HEK293 (cell line): ENCODE results near the gene BOD1.

Source experiments
- CTCF ChIA-PET: fragments of 350-600 bp; formaldehyde crosslinking; extraction: SDS; loops from one replicate; lab custom pipeline; 2021; ENCODE audit warnings: antibody characterized with exemption; lab: Yijun Ruan, JAX
- POLR2A ChIA-PET: fragments of 300-600 bp; formaldehyde crosslinking; extraction: SDS; loops from one replicate; lab custom pipeline; 2020; ENCODE audit warnings: antibody characterized with exemption, inconsistent platforms; lab: Yijun Ruan, JAX
- H3K27ac ChIP-seq: fragments of 200-500 bp; sonication (Bioruptor generic); 2 replicates; pipeline ENCODE4 v1.5.1; 2014; ENCODE audit warnings: low read depth, low read length, control low read depth, inconsistent platforms; ENCODE audit errors: extremely low read depth
- H3K36me3 ChIP-seq, 2 experiments: fragments of 200-500 bp in 1 of 2; sonication (Bioruptor generic) in 1 of 2; 1 replicate in 1 of 2; 2 replicates in 1 of 2; pipeline ENCODE4 v1.5.1; 2014 to 2017; ENCODE audit warnings: inconsistent platforms in 2 of 2, low read length in 2 of 2; ENCODE audit not compliant: control insufficient read depth in 2 of 2, insufficient read depth in 1 of 2
- H3K4me1 ChIP-seq: fragments of 200-500 bp; sonication (Bioruptor generic); 2 replicates; pipeline ENCODE4 v1.5.1; 2014; ENCODE audit warnings: mild to moderate bottlenecking, low read length, inconsistent platforms; ENCODE audit not compliant: control insufficient read depth, insufficient read depth
- H3K4me3 ChIP-seq: 2 replicates; pipeline ENCODE4 v1.5.1; 2011; ENCODE audit warnings: low read depth, mild to moderate bottlenecking, control low read depth, low read length, moderate library complexity
- H3K9me3 ChIP-seq: fragments of 200-500 bp; sonication (Bioruptor generic); 2 replicates; pipeline ENCODE4 v1.5.1; 2014; ENCODE audit warnings: low read depth, low read length, inconsistent platforms; ENCODE audit not compliant: control insufficient read depth, insufficient read depth
- BCL11B ChIP-seq: fragments of 450-650 bp; formaldehyde crosslinking; IDR thresholded peaks from 2 replicates; pipeline ENCODE4 v1.5.1; 2016; ENCODE audit warnings: low read depth, missing biosample characterization, missing genetic modification characterization
- SP3 ChIP-seq: fragments of 450-650 bp; formaldehyde crosslinking; IDR thresholded peaks from 2 replicates; pipeline ENCODE4 v1.5.1; 2016; ENCODE audit warnings: missing biosample characterization, missing genetic modification characterization
- TRIM28 ChIP-seq: IDR thresholded peaks from 2 replicates; pipeline ENCODE4 v1.6.1; 2011; ENCODE audit warnings: low read length, control low read depth, borderline replicate concordance
- ZNF10 ChIP-seq: fragments of 450-650 bp; formaldehyde crosslinking; IDR thresholded peaks from 2 replicates; pipeline ENCODE4 v1.5.1; 2017; ENCODE audit warnings: missing biosample characterization, missing genetic modification characterization
- ZNF112 ChIP-seq: fragments of 450-650 bp; formaldehyde crosslinking; IDR thresholded peaks from 2 replicates; pipeline ENCODE4 v1.5.0; 2017; ENCODE audit warnings: missing biosample characterization, missing genetic modification characterization
- ZNF133 ChIP-seq: fragments of 450-650 bp; formaldehyde crosslinking; IDR thresholded peaks from 2 replicates; pipeline ENCODE4 v1.5.1; 2016; ENCODE audit warnings: missing biosample characterization, missing genetic modification characterization
- ZNF138 ChIP-seq: fragments of 450-650 bp; formaldehyde crosslinking; IDR thresholded peaks from 2 replicates; pipeline ENCODE4 v1.5.1; 2016; ENCODE audit warnings: missing biosample characterization, missing genetic modification characterization, borderline replicate concordance
- ZNF16 ChIP-seq: fragments of 450-650 bp; formaldehyde crosslinking; IDR thresholded peaks from 2 replicates; pipeline ENCODE4 v1.5.1; 2016; ENCODE audit warnings: low read depth, missing biosample characterization, missing genetic modification characterization
- ZNF302 ChIP-seq: fragments of 450-650 bp; formaldehyde crosslinking; IDR thresholded peaks from 2 replicates; pipeline ENCODE4 v1.5.1; 2016; ENCODE audit warnings: missing biosample characterization, missing genetic modification characterization, low read depth
- ZNF341 ChIP-seq: fragments of 450-650 bp; formaldehyde crosslinking; IDR thresholded peaks from 2 replicates; pipeline ENCODE4; 2016; ENCODE audit warnings: low read depth, missing biosample characterization, missing genetic modification characterization
- ZNF394 ChIP-seq: fragments of 450-650 bp; formaldehyde crosslinking; IDR thresholded peaks from 2 replicates; pipeline ENCODE4 v1.5.1; 2016; ENCODE audit warnings: missing biosample characterization, missing genetic modification characterization, mild to moderate bottlenecking, moderate library complexity, borderline replicate concordance
- ZNF433 ChIP-seq: fragments of 450-650 bp; formaldehyde crosslinking; IDR thresholded peaks from 2 replicates; pipeline ENCODE4 v1.5.1; 2016; ENCODE audit warnings: missing biosample characterization, missing genetic modification characterization, low read depth
- ZNF529 ChIP-seq: fragments of 450-650 bp; formaldehyde crosslinking; IDR thresholded peaks from 2 replicates; pipeline ENCODE4 v1.5.1; 2017; ENCODE audit warnings: missing genetic modification characterization, missing biosample characterization; ENCODE audit not compliant: insufficient replicate concordance
- ZNF548 ChIP-seq: fragments of 450-650 bp; formaldehyde crosslinking; IDR thresholded peaks from 2 replicates; pipeline ENCODE4 v1.5.1; 2016; ENCODE audit warnings: missing biosample characterization, missing genetic modification characterization
- ZNF561 ChIP-seq: fragments of 450-650 bp; IDR thresholded peaks from 2 replicates; pipeline ENCODE4 v1.5.1; 2018; ENCODE audit warnings: missing biosample characterization, missing genetic modification characterization, borderline replicate concordance
- ZNF639 ChIP-seq: fragments of 450-650 bp; formaldehyde crosslinking; IDR thresholded peaks from 2 replicates; pipeline ENCODE4 v1.5.1; 2016; ENCODE audit warnings: missing biosample characterization, missing genetic modification characterization
- ZNF837 ChIP-seq: fragments of 450-650 bp; formaldehyde crosslinking; IDR thresholded peaks from 2 replicates; pipeline ENCODE4 v1.5.1; 2016; ENCODE audit warnings: missing biosample characterization, missing genetic modification characterization
- TF ChIP-seq, protein P1 (sequence below): fragments of 450-650 bp; formaldehyde crosslinking; IDR thresholded peaks from 2 replicates; pipeline ENCODE4 v1.5.1; 2016; ENCODE audit warnings: missing biosample characterization, missing genetic modification characterization

Gene BOD1

DNA sequence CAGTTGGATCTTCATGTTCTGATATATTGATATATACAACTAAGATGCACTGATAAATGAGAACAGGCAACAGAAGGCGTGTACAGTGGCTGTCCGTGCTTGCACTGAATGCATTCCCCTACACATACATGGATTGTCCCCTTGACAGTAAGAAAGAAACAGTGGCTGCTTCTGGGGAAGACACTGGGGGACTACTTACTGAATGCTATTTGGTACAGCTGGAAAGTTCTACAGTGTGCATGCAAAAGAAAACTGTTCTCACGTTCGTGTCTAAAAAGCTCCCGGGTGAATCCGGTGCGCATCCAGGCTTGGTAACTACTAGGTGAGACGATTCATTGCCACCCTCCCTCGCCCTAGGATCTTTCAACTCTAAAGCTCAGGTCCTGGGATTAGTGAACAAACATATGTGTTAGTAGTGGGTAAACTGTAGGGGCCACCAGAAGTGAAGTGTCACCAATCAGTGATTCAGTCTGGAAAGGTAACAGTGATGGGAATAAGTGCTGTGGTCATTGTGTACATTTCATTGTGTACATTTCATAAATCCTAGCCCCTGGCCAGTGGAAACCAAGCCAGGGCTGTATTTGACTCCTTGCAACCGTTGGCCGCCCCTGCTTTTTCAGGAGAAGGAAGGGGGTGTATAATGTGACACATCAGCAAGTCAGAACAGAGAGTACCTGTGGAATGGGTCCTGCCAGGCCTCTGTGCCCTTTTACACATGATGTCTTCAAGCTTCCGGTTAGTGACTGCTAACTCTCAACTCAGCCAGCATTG lies 46.3 kb upstream of the BOD1 start:
- CTCF ChIA-PET = interaction anchor here (0.6 kb wide), 1 partner anchor 290 kb away, joined by 3 read pairs; no protein-coding TSS in a partner anchor
- H3K4me1 ChIP-seq = no peaks in the 10 kb centered on the region
- POLR2A ChIA-PET = no interaction called here
- no peak overlapping the region for H3K4me3 ChIP-seq
- H3K36me3 ChIP-seq = no peaks in the 10 kb centered on the region
- no peaks in the 10 kb centered on the region for H3K9me3 ChIP-seq
- H3K27ac ChIP-seq = no peak overlapping the region
- TF ChIP-seq ZNF394 (tag by site-specific recombination) (no peak), ZNF341 (tag by site-specific recombination) (no peak), ZNF112 (tag by site-specific recombination) (no peak), ZNF16 (no peak), ZNF10 (tag by site-specific recombination) (no peak)

DNA sequence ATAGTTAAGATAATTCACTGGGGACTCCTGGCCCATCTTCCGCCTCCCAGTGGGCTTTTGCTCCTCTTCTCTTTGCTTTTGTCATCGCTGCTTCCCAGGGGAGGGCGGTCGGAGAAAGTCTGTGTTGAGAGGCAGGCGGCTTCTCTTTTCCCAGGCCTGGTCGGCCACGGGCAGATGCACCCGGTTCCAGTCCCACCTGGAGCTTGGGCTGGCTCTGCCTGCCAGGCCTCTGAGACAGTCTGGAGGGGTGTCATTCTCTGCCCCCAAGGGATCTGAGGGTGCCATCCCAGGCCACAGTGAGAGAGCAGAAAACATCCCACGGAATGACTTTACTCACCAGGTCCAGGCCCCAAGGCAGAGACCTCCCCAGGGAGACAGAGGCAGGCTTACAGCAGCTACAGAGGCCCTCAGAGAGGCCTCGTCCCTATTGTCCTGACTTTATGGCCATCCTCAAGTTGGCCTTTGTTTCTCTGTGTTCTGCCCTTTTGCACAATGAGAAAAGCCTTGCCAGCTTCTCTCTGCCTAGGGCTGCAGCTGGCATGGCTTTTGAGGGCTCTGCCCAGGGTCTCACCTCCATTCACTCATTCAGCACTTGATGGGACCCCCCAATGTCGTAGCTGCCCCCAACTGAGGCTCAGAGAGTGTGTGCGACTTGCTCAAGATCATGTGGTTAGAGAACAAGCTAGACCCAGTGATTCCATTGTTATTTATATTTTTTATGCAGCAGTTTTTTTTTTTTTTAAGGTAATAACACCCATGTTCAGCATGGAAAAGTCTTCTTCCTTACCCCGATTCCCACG lies 44.2 kb upstream of the BOD1 start:
- ChIA-PET CTCF (no interaction called here), POLR2A (no interaction called here)
- Histone ChIP-seq H3K27ac (no peak overlapping the region), H3K36me3 (no peaks in the 10 kb centered on the region), H3K9me3 (no peaks in the 10 kb centered on the region), H3K4me1 (no peaks in the 10 kb centered on the region), H3K4me3 (no peak overlapping the region)
- no peak for TF ChIP-seq BCL11B
- TF ChIP-seq ZNF433 (tag by site-specific recombination) = no peak
- TF ChIP-seq TRIM28 = no peak
- TF ChIP-seq ZNF561 (tag by site-specific recombination) = no peak
- no peak for TF ChIP-seq ZNF138
- no peak for TF ChIP-seq SP3 (tag by site-specific recombination)
- TF ChIP-seq, protein P1, sequence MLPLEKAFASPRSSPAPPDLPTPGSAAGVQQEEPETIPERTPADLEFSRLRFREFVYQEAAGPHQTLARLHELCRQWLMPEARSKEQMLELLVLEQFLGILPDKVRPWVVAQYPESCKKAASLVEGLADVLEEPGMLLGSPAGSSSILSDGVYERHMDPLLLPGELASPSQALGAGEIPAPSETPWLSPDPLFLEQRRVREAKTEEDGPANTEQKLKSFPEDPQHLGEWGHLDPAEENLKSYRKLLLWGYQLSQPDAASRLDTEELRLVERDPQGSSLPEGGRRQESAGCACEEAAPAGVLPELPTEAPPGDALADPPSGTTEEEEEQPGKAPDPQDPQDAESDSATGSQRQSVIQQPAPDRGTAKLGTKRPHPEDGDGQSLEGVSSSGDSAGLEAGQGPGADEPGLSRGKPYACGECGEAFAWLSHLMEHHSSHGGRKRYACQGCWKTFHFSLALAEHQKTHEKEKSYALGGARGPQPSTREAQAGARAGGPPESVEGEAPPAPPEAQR (tag by site-specific recombination) = no peak
- no peak for TF ChIP-seq ZNF639 (tag by site-specific recombination)
- no peak for TF ChIP-seq ZNF529 (tag by site-specific recombination)
- no peak for TF ChIP-seq ZNF302 (tag by site-specific recombination)
- no peak for TF ChIP-seq ZNF133 (tag by site-specific recombination)

DNA sequence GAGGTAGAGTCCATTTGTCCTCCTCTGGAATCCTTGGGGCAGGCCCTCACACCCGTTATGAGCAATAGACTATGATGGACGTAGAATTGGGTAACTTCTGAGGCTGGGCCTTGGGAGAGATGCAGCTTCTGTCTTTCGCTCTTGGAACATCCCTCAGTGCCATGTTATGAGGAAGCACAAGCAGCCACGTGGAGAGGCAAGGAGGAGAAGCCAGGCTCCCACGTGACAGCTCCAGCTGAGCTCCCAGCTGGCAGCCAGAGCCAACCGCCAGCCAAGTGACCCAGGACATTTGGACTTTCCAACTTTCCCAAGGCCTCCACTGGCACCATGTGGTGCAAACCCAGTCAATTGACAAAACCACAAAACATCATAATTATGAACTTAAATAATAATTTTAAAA lies 43.0 kb upstream of the BOD1 start:
- Histone ChIP-seq H3K9me3 (no peaks in the 10 kb centered on the region), H3K27ac (no peak overlapping the region), H3K4me1 (no peaks in the 10 kb centered on the region), H3K4me3 (no peak overlapping the region), H3K36me3 (no peaks in the 10 kb centered on the region)
- ChIA-PET CTCF (no interaction called here), POLR2A (interaction anchor here (0.6 kb wide), 1 partner anchor 179 kb away, joined by 3 read pairs; no protein-coding TSS in a partner anchor)
- TF ChIP-seq ZNF837 (tag by site-specific recombination) (no peak), ZNF548 (tag by site-specific recombination) (no peak)
